SH-SY5Y (cell line): Measurements from ENCODE around the gene CERS5.

Source experiments
- GATA2 ChIP-seq: IDR thresholded peaks from 2 replicates; pipeline ENCODE4 v1.6.1; 2011; ENCODE audit warnings: mild to moderate bottlenecking, low read depth, low read length
- GATA3 ChIP-seq: IDR thresholded peaks from 2 replicates; pipeline ENCODE4 v1.6.1; 2011; ENCODE audit warnings: low read depth, mild to moderate bottlenecking, low read length, moderate library complexity

CERS5 gene

DNA sequence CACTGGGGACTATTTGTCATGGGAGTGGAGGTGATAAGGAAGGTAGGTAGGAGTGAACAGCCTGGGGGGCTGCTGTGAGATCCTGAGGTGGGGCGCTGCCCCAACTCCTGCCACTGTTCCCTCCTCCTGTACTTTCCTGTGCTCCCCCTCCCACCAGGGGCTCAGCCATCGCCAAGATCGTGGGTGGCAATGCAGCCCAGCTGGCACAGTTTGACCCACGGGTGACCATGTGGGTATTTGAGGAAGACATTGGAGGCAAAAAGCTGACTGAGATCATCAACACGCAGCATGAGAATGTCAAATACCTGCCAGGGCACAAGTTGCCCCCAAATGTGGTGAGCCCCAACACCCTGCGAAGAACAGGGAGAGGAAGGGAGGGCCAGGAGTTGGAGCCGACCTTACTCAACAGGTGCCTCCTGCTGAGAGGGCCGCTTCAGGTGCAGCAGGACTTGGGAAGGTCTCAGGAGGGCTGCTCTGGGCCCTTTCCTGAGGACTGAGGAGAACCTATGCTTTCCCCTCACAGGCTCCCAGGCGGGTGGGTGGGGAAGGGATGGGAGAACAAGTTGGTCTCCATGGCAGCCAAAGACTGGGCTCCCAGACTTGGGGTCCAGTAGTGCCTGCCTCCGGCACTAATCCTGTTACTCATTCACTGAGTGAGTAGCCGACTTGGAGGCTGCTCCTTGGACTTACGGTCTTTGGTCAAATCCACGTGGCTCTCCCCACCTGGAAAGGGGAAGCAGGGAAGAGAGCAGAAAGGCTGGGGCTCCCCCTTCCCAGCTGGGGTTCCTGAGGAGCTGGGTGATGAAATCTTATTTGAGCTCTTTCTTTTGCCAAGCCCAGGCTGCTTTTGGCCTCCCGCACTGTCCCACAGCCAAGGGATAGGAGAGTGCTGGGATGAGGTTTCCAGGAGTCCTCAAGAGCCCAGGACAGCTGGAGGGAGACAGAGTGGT lies 62.5 kb downstream of the CERS5 start:
- no peak for TF ChIP-seq GATA2
- TF ChIP-seq GATA3, result no peak

- TF ChIP-seq GATA2, result no peak
- no peak for TF ChIP-seq GATA3
Measured at GRCh38 chr12:50103767-50104321, 63.3 kb downstream of the CERS5 start, which contains the start of gene GPD1. TSS of gene GPD1 (plus strand) at chr12:50104008. CDS start at chr12:50104051, 43 bp downstream.

GRCh38 chr12:50103351-50103750 lies 63.8 kb downstream of the CERS5 start:
- TF ChIP-seq GATA2 (no peak), GATA3 (no peak)

DNA sequence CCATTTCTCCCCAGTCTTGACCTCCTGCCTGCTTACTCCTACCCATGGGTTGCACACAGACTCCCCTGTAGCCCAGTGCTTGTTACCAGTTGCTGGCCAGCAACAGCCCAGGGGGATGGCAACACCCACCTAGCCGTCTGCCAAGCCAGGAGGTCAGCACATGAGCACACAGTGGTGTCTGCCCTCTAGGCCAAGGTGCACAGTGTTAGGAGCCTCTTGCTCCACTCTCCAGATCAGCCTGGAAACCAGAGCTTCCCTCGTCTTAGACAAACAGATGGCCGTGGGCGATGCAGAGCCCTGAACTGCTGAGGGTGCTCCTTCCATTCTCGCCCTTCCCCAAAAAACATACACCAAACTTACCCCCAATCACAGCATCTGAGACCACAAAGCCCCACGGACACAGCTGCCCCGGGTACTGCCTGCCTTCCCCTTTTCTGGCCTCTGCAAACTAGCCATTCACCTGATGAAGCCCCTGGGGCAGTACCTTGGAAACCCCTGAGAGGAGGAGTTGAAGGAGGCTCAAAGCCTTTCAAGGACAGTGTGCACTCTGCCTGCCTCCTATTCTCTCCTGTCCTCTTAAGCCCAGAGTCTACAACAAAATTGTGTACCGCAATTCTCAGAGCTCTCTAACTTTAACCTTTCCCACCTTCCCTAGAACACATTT lies 64.4 kb downstream of the CERS5 start:
- no peak for TF ChIP-seq GATA2
- TF ChIP-seq GATA3, result no peak

DNA sequence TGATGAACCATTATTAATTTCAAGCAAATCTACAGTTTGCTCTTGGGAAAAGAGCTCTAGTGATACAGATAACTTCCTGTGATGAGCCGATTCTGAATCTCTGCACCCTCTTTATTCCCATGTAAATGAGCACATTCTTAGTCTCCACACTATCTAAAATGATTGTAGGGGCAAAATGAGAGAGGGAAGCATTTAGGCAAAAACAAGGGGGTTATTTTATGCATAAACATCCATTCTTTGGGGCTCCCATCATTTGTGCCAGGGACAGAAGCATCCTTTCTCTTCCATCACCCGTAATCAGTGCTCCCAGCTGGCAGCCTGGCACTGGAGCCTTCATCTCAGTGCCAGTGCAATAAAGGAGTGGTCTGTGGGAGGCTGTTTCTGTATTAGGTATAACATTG lies 65.0 kb downstream of the CERS5 start:
- no peak for TF ChIP-seq GATA2
- TF ChIP-seq GATA3, result no peak

DNA sequence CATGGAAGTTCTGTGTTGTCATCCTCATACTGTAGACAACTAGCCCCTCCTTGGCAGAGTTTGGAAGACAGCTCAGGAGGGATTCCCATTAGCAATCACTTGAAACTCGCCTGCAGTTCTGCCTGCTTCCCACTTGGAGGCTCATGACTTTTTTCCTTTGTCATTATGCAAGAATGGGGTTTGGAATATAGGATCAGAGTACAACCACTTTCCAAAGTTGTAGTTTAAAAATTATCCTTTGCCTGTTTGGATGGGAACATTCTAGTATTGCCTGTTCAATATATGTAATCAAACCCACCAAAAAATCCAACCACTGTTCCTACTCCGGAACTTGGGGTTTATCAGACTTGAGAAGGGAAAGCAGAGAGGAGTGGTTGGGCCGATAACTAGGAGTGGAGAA lies 65.5 kb downstream of the CERS5 start:
- TF ChIP-seq GATA3 (no peak), GATA2 (no peak)

DNA sequence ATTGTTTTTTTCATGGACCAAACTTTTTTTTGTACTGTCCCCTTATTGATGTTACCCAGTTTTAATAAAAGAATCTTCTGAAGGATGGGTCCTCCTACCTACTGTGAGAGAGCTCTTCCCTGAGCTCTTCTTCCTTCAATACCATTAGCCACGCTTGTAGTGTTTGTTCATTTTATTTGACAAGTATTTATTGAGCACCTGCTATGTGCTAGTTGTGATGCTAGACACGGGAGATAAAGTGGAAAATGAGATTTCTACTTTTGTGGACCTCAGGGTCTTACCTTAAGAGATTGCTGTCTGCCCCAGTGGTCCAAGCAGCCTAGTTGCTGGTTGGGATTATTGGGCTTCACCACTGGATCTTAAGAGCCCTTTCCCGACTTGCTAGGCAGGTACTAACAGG lies 66.6 kb downstream of the CERS5 start:
- TF ChIP-seq GATA3 (no peak), GATA2 (no peak)

DNA sequence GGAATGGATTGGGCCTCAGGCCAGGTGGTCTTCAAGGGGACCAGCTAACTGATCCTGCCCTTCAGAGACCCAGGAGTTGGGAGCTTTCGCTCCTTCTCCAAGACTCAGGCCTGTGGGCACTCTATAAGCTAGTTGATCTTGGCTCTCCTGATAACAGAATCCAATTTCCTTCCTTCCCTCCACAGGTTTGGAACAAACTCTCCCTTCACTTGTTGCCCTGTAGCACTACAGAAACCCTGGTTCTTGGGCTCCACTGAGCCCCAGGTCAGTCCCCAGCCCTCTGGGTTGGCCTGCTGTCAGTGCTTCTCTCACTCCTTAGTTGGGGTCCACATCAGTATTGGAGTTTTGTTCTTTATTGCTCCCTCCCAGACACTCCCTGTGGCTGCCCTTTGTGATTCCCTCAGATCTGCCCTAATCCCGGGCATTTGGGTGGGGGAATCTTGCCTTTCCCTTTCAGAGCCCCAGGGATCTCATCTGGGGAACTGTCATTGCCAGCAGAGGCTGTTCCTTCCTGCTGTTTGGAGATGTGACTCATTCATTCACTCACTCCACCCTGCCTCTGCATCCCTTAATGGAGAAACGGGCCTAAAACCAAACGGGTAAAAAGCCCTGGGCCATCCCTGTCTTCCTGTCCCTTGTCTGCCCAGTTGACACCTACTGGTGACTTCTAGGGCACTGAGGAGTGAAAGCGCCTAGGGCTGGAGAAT lies 67.7 kb downstream of the CERS5 start:
- no peak for TF ChIP-seq GATA2
- no peak for TF ChIP-seq GATA3

GRCh38 chr12:50097952-50098351 lies 69.2 kb downstream of the CERS5 start:
- TF ChIP-seq GATA2, result no peak
- no peak for TF ChIP-seq GATA3

- no peak for TF ChIP-seq GATA2
- TF ChIP-seq GATA3, result no peak
Measured at GRCh38 chr12:50090391-50090790, 76.8 kb downstream of the CERS5 start.

DNA sequence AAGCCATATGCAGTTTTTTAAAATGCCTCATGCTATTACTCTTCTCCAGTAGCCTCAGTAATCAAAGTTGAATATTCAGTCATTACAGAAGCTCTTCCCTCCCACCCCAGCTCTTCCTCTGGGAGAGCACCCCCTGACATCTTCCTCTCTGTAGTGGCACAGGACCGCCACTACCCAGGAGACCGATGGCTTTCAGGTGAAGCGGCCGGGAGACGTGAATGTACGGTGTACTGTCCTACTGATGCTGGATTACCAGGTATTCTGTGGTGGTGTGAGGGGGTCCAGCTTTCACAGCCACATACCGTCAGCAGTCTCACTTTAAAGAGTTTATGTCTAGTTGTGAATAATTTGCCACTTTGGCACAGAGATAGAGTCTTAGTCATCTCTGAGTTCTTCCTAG lies 77.4 kb downstream of the CERS5 start:
- TF ChIP-seq GATA3 (no peak), GATA2 (no peak)

- no peak for TF ChIP-seq GATA3
- no peak for TF ChIP-seq GATA2
Measured at GRCh38 chr12:50088577-50089335, 78.4 kb downstream of the CERS5 start.

- TF ChIP-seq GATA3 (no peak), GATA2 (no peak)
Measured at GRCh38 chr12:50087995-50088394, 79.2 kb downstream of the CERS5 start.
